ENCODE measurements around the gene FBXO15. TPM values are rescaled to one million over a fixed set of nuclear protein-coding genes. Genes with fewer than 3 reads are reported as not detected.

FBXO15 gene
- total and polyA plus RNA-seq, 2 of the 13 experiments (the other 11 are each of a cell fraction or from before 2014, with no cell fraction given), result 0.09 to 0.12 TPM

DNA sequence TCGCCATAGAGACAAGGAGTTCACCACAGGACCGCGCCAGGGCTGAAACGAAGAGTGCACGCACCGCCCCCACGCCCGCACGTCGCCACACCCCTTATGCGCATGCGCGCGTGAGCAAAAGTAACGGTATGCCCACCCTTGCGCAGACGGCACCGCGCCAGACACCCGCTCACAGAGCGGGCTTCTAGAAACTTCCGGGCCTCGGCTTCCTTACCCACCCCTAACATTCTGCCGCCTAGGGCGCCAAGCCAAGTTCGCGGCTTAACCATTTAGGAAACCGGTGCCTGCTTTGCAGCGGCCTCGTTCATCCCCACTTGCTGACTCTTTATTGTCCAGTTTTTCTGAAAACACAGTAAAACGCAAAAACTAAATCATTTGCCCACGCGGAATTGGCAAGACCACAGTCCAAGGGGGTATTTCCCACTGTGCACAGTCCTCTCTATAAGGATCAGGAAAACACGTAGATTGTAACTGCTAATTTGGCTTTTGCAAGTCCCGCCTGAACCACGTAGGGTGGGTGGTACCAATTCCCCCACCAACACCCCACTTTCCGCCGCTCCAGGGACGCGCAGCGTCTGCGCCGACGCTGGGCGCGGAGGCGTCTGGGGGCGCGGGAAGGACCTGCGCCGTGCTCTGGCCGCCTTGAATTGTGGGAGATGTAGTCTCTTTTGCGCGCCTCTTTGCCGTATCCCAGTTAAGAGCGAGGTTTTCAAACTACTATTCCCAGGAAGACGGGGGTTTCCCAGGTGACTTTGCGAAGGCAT is at the start of gene FBXO15, which contains the start of gene TIMM21 (continued):
- peak; percentile 87; the same call in 1 of the 2 replicates for TF ChIP-seq RFX3 (CRISPR knock-in tag; IDR thresholded peaks at IDR 0.05)
- TF ChIP-seq POGZ (CRISPR knock-in tag; IDR thresholded peaks at IDR 0.05), result peak; percentile 22
- TF ChIP-seq SIX1 (CRISPR knock-in tag; IDR thresholded peaks at IDR 0.05; ENCODE audit: borderline replicate concordance), result 0 out of 2 replicates have a peak, but pooled peaks have one; percentile 22
- peak; percentile 84; the same call in 1 of the 2 replicates for TF ChIP-seq ZNF350 (CRISPR knock-in tag; IDR thresholded peaks at IDR 0.05; ENCODE audit: borderline replicate concordance, low read depth)
- peak; percentile 96; the same call in 1 of the 2 replicates for TF ChIP-seq ZNF136 (CRISPR knock-in tag; IDR thresholded peaks at IDR 0.05; ENCODE audit: low read depth)
- TF ChIP-seq MED1 (CRISPR knock-in tag; IDR thresholded peaks at IDR 0.05), result peak; percentile 63
- TF ChIP-seq ETV5 (CRISPR knock-in tag; IDR thresholded peaks at IDR 0.05; ENCODE audit: borderline replicate concordance), result peak; percentile 67
- TF ChIP-seq ZNF564 (CRISPR knock-in tag; IDR thresholded peaks at IDR 0.05), result peak; percentile 75; the same call in 1 of the 2 replicates
- TF ChIP-seq, protein P1, sequence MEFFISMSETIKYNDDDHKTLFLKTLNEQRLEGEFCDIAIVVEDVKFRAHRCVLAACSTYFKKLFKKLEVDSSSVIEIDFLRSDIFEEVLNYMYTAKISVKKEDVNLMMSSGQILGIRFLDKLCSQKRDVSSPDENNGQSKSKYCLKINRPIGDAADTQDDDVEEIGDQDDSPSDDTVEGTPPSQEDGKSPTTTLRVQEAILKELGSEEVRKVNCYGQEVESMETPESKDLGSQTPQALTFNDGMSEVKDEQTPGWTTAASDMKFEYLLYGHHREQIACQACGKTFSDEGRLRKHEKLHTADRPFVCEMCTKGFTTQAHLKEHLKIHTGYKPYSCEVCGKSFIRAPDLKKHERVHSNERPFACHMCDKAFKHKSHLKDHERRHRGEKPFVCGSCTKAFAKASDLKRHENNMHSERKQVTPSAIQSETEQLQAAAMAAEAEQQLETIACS (CRISPR knock-in tag; IDR thresholded peaks at IDR 0.05), result peak; percentile 55; the same call in 1 of the 2 replicates
- TF ChIP-seq ELF4 (CRISPR knock-in tag; IDR thresholded peaks at IDR 0.05; ENCODE audit: borderline replicate concordance), result peak; percentile 86
- 0 out of 2 replicates have a peak, but pooled peaks have one; percentile 31 for TF ChIP-seq ZKSCAN5 (CRISPR knock-in tag; IDR thresholded peaks at IDR 0.05)
- no peak for TF ChIP-seq REL (CRISPR knock-in tag; conservative IDR thresholded peaks at IDR 0.05)
- TF ChIP-seq, protein P2, sequence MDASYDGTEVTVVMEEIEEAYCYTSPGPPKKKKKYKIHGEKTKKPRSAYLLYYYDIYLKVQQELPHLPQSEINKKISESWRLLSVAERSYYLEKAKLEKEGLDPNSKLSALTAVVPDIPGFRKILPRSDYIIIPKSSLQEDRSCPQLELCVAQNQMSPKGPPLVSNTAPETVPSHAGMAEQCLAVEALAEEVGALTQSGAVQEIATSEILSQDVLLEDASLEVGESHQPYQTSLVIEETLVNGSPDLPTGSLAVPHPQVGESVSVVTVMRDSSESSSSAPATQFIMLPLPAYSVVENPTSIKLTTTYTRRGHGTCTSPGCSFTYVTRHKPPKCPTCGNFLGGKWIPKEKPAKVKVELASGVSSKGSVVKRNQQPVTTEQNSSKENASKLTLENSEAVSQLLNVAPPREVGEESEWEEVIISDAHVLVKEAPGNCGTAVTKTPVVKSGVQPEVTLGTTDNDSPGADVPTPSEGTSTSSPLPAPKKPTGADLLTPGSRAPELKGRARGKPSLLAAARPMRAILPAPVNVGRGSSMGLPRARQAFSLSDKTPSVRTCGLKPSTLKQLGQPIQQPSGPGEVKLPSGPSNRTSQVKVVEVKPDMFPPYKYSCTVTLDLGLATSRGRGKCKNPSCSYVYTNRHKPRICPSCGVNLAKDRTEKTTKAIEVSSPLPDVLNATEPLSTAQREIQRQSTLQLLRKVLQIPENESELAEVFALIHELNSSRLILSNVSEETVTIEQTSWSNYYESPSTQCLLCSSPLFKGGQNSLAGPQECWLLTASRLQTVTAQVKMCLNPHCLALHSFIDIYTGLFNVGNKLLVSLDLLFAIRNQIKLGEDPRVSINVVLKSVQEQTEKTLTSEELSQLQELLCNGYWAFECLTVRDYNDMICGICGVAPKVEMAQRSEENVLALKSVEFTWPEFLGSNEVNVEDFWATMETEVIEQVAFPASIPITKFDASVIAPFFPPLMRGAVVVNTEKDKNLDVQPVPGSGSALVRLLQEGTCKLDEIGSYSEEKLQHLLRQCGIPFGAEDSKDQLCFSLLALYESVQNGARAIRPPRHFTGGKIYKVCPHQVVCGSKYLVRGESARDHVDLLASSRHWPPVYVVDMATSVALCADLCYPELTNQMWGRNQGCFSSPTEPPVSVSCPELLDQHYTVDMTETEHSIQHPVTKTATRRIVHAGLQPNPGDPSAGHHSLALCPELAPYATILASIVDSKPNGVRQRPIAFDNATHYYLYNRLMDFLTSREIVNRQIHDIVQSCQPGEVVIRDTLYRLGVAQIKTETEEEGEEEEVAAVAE (CRISPR knock-in tag; IDR thresholded peaks at IDR 0.05; ENCODE audit: borderline replicate concordance), result 0 out of 2 replicates have a peak, but pooled peaks have one; percentile 24
- TF ChIP-seq, protein P3, sequence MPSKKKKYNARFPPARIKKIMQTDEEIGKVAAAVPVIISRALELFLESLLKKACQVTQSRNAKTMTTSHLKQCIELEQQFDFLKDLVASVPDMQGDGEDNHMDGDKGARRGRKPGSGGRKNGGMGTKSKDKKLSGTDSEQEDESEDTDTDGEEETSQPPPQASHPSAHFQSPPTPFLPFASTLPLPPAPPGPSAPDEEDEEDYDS (CRISPR knock-in tag; IDR thresholded peaks at IDR 0.05), result peak; percentile 55
- TF ChIP-seq EEA1 (CRISPR knock-in tag; IDR thresholded peaks at IDR 0.05; ENCODE audit: borderline replicate concordance), result peak; percentile 65; the same call in 1 of the 2 replicates
- TF ChIP-seq, protein P4, sequence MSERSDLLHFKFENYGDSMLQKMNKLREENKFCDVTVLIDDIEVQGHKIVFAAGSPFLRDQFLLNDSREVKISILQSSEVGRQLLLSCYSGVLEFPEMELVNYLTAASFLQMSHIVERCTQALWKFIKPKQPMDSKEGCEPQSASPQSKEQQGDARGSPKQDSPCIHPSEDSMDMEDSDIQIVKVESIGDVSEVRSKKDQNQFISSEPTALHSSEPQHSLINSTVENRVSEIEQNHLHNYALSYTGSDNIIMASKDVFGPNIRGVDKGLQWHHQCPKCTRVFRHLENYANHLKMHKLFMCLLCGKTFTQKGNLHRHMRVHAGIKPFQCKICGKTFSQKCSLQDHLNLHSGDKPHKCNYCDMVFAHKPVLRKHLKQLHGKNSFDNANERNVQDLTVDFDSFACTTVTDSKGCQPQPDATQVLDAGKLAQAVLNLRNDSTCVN (CRISPR knock-in tag; IDR thresholded peaks at IDR 0.05; ENCODE audit: borderline replicate concordance), result peak; percentile 48; the same call in 1 of the 2 replicates
- peak; percentile 49; the same call in 1 of the 2 replicates for TF ChIP-seq ZNF274 (CRISPR knock-in tag; IDR thresholded peaks at IDR 0.05)
- TF ChIP-seq IKZF4 (CRISPR knock-in tag; IDR thresholded peaks at IDR 0.05; ENCODE audit: borderline replicate concordance, low read depth, not compliant biosample characterization), result peak; percentile 79
- TF ChIP-seq KLF11 (CRISPR knock-in tag; IDR thresholded peaks at IDR 0.05), result 0 out of 2 replicates have a peak, but pooled peaks have one; percentile 49
- peak; percentile 68; the same call in 1 of the 2 replicates for TF ChIP-seq ZNF543 (CRISPR knock-in tag; IDR thresholded peaks at IDR 0.05)
- TF ChIP-seq ZNF878 (CRISPR knock-in tag; IDR thresholded peaks at IDR 0.05), result peak; percentile 52
- peak; percentile 82; the same call in 1 of the 2 replicates for TF ChIP-seq SAFB2 (CRISPR knock-in tag; IDR thresholded peaks at IDR 0.05; ENCODE audit: borderline replicate concordance, low read depth)
